Kidney tubule cell (primary cell): Measurements from ENCODE around the gene GPR142.
"Not testable (repeated sequence)": the region's sequence is repeated elsewhere in the genome, so short reads cannot be mapped to it uniquely, and the experiment has no call there.

ENCODE experiments used
- DNase-seq: peaks from one replicate; pipeline ENCODE4 v3.0.0-alpha.2; 2018; ENCODE audit warnings: low spot score

The GPR142 gene

DNA sequence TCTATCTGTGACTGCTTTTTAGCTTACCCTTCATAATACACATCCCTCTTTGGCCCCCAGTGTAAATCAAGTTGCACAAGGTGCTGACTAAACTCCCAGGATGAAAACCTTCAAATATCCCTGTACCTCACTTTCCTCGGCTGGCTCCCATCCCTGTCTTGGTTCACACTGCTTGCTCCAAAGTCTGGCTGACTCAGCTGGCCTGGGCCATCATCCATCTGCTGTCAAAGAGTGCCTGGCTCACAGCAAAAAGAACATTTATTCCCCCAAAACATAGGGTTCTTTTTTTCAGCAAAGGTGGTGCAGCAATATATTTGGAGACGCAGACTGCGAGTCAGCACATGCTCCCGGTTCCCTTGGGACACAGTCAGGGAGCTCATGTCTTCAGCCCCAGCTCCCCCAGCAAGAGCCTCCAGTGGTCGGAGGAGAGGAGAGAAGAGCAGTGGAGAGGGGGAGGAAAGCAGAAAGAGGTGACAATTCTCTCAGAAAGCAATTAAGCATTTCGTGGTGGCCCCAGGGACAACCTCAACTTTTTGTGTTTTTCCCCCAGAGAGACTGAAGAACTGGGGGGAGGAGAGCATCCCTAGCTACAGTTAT lies 26.1 kb downstream of the GPR142 start:
- DNase-seq = no peak

DNA sequence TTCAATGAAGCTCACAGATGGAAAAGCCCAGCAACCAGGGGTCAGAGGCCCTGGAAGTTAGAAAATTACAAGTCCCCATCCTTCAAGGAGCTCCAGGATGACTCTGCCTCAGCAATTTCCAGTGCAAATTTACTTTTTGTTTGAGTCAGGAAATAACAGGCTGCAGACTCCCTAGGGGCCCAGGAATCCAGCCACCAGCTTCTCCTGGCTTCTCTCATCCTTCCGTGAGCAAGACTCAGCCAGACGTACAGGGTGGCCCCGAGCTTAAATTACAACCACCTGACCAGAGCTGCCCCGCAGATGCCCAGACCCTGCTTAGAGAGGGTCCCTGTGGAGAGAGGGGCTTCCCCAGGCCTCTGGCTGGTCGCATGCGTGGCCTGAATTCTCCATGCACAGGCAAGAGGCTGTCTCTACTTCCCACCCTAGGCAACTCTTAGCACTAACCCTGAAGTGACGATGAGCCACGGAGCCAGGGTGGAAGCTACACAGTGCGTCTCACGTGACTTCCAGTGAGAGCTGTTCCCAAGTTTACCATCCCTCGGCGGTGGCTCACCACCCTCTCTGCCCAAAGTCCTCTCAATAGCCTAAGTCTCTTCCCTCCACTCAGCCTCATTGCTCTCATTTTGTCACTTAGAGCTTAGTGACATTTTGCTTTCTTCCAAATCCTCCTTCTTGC lies 27.1 kb downstream of the GPR142 start:
- no peak for DNase-seq

DNA sequence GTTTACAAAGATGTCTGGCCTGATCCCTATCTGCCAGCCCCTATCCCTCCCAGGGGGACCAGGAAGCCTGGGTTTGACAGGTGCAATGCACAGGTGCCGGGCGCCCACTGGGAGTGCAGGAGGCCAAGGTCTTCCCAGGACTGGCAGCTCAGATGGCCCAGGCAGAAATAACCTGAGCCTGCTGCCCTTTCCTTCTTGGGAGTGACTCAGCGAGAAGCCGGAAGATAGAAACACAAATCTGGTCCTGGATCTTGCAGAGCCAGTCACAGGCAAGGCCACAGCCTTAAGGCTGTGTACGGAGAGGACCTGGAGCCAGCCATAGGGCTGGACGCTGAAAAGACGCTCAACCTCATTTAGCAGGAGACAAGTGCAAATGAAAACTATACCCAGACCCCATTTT lies 27.7 kb downstream of the GPR142 start:
- DNase-seq = peak; percentile 22

DNA sequence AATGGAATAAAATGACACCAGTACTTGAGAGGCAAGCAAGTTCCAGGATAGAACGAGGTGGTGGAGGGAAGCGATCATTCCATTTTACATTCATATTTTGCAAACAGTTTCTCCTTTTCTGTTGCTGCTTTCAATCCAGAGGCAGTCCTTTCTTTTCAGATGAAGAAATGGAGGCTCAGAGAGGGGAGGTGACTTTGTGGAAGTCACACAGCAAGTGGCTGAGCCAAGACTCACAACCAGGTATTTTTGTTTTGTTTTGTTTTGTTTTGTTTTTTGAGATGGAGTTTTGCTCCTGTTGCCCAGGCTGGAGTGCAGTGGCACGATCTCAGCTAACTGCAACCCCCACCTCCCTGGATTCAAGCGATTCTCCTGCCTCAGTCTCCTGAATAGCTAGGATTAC lies 29.3 kb downstream of the GPR142 start:
- DNase-seq = no peak

DNA sequence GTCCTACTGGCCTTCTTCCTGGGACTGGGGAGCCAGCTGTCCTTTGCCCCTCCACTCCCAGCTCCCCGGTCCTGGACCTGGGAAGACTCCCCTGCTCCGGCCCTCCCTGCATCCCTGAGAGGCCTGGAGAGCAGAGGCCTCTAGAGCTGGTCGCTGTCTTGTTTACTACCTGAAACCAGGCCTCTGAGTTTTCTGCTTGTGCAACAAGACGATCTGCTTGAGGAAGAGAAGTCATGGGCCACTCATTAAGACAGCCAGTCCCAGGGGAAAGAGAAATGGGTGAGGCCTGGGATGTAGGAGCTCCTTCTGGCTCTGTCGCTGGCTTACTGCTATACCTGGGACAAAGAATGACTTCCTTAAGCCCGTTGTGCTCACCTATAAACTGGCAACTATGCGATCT lies 34.7 kb downstream of the GPR142 start:
- no peak for DNase-seq

DNA sequence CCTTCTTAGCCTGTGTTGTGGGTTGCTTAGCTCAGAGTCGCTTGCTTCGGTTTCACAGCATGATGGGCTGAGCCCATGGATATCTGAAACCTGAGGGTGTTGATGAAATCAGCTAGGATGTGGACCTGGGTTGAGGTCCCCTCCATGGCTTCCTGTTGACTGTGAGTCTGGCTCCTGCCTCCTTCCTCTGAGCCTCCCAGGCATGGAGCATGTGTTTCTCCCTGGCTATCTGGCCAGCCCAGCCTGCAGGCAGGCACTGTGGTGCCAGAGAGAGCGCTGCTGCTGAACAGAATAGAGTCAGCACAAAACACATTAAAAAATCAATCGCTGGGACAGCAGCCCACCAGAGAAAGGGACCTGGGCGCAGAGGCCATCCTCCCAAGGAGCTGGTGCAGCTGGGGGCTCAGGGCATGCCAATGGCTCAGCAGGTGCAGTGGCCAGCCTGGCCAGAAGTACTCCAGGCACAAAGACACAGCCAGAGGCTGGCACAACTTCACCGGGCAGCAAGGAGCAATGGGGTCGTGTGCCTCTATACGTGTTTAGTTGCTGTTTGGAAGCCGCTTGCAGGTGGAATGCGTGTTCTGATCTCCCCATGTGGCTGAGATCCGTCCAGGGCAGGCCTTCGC lies 36.3 kb downstream of the GPR142 start:
- DNase-seq = no peak

DNA sequence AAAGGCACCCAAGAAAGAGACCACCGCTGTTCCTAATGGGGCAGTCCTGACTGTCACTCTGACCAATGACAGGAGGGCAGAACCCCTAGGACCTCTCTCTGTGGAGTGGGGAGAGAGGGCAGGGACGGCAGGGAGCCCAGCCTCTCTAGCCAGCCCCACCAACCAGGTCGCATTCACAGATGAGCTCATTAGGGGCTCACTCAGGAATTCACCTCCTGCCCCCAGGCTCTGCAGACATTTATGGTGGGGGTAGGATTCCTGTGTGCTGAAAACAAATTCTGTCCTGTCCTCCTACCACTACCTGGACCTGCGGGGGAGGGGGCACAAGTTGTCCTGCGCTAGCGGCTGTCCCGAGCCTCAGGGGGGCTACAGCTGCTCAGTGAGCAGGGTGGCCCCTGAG lies 36.9 kb downstream of the GPR142 start:
- DNase-seq = no peak

DNA sequence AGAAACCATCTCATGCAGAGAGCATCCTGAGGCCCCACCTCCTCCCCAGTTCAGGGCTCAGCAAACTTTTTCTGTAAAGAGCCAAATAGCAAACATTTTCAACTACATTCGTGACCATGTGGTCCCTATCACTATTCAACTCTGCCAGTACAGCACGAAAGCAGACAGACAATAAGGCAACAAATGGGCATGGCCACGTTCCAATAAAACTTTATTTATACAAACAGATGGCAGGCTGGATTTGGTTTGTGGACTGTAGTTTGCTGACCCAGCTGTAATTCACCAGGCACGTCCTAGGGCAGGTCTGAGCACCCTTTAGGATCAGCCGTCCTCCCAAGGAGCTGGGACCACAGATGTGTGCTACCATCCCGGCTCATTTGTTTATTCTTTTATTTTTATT lies 37.5 kb downstream of the GPR142 start:
- DNase-seq = no peak

DNA sequence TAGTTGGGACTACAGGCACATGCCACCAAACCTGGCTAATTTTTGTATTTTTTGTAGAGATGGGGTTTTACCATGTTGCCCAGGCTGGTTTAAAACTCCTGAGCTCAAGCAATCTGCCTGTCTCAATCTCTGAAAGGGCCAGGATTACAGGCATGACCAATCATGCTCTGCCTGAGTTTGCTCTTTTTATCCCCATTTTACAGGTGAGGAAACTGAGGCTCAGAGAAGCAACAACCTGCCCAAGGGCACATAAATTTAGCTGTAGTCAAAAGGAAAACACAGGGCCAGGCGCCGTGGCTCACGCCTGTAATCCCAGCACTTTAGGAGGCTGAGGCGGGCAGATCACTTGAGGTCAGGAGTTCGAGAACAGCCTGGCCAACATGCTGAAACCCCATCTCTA lies 38.0 kb downstream of the GPR142 start:
- DNase-seq = not testable (repeated sequence)

DNA sequence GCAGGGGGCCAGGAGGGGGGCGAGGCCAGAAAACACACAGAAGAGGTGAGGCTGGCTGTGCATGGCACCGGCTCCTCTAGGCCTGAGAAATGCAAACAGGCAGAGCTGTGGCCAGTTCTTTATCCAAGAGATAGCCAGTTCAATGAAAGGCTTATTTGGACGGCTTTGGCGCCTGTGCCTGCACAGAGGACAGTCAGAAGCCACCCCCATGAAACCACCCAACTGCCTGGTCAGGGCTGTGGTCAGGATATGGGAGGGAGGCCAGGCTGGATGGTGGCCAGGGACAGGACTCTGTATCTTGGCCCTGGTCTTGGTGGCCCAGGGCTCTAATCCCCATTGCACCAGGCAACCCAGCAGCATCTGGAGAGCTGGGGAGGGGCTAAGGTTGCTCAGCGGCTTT lies 40.1 kb downstream of the GPR142 start:
- DNase-seq = no peak

DNA sequence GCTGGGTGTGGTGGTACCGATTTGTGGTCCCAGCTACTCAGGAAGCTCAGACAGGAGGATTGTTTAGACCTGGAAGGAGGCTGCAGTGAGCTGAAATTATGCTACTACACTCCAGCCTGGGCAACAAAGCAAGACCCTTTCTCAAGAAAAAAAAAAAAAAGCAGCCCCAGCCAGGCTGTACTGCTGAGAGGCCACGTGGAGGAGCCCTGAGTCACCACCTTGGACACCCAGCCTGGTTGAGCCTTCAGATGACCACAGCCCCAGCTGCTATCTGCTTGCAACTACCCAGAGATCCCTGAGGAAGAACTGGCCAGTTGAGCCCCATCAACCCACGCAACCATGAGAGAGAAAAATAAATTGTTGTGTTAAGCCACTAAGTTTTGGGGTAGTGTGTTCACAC lies 41.0 kb downstream of the GPR142 start:
- DNase-seq = peak; percentile 61

DNA sequence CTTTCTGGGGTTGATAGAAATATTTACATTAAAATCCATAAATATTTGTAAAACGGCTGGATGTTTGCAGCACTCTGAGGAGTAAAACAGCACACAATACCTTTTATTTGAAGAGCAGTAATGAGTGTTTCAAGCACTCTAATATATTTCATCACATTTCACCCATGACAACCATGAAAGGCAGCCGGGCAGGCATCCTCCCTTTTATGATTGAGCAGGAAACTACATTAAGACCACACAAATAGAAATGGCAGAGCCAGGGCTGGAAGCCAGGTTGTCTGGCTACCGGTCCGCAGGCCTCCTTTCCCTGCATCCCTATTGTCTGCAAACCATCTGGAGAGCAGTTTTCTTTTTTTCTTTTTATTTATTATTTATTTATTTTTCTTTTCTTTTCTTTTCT lies 41.5 kb downstream of the GPR142 start:
- no peak for DNase-seq

DNA sequence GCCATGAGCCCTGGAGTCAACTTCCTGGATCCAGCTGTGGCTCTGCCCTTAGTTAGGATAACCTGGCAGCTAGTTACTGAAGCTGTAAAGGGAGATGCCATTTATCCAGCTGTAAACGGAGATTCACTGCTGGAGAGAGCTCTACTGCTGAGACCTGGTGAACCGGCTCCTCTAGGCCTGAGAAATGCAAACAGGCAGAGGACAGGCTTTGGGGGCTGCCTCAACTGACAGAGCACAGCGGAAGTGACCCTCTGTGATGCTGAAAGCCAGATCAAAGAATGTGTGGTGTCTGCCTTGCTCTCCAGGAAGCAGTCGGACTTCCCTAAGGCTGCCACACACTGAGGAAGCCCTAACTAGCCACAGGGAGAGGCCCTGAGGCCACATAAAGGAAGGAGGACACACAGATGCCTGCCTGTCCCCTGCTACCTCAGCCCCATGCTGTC lies 42.7 kb downstream of the GPR142 start:
- no peak for DNase-seq

DNA sequence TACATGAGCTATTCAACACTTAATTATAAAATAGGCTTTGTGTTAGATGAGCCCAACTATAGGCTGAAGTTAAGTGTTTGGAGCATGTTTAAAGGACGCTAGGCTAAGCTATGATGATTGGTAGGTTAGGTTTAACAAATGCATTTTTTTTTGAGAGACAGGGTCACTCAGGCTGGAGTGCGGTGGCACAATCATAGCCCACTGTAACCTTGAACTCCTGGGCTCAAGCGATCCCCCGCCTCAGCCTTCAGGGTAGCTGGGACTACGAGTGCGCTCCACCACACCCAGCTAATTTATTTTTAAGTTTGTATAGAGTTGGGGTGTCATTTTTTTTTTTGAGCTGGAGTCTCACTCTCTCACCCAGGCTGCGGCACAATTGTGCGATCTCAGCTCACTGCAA lies 45.3 kb downstream of the GPR142 start:
- DNase-seq = no peak

DNA sequence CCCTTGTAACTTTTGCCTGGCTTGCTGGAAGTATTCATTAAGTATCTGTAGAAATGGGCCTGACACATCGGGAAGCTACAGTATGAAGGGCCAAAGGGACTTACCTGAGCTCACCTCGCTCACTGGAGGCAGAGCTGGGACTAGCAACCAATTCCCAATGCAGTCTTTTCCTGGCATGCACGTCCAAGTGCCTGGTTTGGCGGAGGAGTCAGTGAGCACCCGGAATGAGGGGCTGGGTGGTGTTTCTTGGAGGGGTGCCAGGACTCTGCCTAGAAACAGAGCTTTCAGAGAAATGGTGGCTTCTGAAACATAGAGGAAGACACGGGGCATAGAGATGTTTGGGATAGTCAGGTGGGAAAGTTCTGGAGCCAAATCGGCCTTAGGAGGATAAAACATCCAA lies 46.2 kb downstream of the GPR142 start:
- peak; percentile 15 for DNase-seq

DNA sequence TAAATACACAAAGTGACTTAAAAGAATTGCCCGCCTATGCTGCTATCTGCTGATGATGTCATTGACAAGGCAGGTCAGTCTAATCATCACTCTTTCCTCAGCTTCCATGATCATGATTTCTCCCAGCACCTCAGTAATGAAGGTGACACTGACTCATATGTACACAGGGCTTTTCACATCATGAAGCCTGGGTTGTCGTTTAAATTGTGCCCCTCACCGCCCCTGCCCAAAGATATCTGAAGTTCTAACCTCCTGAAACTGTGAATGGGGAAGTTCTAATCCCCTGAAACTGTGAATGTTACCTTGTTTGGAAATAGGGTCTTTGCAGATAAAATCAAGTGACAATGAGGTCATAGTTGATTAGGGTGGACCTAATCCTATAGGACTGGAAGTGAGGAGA lies 47.2 kb downstream of the GPR142 start:
- peak; percentile 26 for DNase-seq

DNA sequence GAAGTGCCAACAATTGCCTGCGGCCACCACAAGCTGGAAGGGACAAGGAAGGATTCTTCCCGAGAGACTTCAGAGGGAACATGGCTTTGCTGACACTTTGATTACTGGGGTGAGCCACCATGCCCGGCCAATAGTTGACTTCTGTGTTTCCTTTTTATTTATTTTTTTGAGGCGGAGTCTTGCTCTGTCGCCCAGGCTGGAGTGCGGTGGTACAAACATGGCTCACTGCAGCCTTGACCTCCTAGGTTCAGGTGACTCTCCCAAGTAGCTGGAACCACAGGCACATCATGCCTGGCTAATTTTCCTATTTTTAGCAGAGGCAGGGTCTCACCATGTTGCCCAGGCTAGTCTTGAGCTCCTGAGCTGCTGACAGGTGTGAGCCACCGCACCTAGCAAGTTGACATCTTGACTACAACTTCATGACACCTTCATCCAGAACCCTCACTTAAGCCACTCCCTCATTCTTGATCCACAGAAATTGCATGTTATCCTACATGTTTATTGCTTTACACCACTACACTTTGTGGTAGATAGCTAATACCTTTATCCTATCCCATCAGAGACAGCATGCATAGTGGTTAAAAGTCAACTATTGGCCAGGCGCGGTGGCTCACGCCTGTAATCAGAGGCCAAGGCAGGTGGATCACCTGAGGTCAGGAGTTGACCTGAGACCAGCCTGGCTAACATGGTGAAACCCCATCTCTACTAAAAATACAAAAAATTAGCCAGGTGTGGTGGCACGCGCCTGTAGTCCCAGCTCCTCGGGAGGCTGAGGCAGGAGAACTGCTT lies 48.5 kb downstream of the GPR142 start:
- no peak for DNase-seq

DNA sequence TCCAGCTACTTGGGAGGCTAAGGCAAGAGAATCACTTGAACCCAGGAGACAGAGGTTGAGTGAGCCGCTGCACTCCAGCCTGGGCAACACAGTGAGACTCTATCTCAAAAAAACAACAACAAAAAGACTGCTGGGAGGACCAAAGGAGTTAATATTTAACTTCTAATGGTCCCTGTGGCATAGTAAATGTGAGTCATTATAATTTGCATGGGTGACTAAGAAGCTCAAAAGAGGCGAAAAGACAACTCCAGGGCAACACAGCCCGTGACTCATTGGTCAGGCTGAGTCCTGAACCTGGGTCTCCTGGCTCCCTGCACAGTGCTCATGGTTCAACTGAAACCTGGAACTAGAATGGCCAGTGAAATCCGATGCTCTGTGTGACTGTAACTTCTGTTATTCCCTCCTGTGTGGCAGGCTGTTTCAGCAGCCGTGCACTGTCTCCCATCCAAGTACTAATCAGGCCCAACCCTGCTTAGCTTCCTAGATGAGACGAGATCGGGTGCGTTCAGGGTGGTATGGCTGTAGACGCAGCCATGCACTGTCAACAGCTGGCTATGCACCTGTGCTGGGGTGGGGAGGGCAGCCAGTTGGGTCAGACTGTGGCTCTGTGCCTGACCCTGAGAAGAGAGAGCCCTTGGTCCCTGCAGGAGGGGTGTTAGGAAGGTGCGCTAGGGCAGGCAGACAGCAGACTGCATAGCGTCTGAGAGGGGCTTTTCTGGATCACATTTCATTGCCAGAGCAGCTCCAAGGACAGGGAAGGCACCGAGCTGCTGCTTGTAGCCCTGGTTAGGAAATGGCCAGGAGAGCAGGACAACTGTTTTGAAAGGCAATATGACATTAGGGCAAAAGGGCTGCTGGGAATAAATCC lies 50.1 kb downstream of the GPR142 start:
- DNase-seq = peak; percentile 96

DNA sequence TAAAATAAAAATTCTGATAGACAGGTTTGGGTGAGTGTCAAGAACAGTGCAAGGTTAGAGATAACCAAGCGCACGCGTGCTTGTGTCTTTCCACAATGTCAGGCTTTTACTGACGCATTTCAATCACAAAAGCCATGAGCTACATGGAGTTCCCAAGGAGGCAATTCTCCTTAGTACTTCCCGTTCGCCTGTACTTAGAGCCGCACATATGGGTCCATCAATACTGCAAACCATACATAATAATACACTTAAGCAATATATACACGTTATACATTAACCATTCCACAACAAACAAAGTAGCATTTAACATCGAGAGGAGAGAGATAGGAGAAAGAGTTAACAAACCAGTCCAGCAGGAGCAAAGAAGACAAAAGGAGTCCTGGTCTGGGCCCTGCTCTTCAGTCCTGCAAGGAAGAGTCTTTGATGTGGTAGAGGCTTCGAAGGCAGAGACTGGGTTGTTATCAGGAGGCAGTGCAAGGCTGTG lies 52.7 kb downstream of the GPR142 start:
- no peak for DNase-seq
